ENCODE results near the gene MED8.
"Not testable (repeated sequence)": the region's sequence is repeated elsewhere in the genome, so short reads cannot be mapped to it uniquely, and the experiment has no call there.

MED8 gene

DNA sequence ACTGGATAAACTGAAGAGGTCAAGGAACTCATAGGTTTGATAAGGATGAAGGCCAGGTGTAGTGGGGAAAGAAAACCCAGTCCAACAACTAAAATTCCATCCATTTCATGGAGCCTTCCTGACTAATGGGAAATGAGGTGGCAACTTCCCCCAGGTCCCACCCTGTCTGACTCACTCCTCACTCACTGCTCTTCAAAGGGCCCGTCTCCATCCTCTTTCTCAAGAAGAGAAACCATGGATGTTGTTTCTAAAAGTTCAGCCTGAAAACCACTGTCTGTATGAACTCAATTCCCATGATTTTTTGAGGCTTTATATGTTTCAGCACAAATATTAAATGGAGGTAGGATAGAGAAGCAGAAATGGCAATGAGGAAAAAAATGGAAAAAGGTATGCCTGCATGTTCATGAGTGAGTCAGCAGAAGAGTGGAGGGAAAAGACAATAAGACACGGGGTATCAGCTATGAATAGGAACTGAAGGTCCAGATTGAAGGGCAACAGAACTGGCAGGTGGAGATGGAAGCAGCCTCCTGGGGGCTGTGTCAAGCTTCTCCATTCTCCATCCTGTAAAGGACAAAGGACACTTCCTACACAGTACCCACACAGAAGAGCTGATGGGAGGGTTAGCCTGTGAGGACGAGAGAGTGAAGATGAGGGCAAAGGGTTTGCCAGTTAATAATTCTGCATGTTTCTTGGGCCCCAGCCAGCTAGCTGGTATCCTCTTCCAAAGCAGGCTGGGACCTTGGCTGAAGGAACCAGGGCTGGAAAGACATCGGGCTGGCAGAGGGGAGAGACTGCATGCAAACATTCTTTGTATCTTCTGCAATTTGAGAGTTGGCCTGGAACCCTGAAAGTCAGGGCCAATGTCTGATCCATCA is 16.3 kb downstream of the MED8 start:
- TF ChIP-seq, protein P1, sequence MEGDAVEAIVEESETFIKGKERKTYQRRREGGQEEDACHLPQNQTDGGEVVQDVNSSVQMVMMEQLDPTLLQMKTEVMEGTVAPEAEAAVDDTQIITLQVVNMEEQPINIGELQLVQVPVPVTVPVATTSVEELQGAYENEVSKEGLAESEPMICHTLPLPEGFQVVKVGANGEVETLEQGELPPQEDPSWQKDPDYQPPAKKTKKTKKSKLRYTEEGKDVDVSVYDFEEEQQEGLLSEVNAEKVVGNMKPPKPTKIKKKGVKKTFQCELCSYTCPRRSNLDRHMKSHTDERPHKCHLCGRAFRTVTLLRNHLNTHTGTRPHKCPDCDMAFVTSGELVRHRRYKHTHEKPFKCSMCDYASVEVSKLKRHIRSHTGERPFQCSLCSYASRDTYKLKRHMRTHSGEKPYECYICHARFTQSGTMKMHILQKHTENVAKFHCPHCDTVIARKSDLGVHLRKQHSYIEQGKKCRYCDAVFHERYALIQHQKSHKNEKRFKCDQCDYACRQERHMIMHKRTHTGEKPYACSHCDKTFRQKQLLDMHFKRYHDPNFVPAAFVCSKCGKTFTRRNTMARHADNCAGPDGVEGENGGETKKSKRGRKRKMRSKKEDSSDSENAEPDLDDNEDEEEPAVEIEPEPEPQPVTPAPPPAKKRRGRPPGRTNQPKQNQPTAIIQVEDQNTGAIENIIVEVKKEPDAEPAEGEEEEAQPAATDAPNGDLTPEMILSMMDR (conservative IDR thresholded peaks at IDR 0.05; ENCODE audit: low read depth, low read length), result no peak
- H3K4me3 ChIP-seq (ENCODE audit: low read length), result no peak overlapping the region
- no peak for DNase-seq (ENCODE audit: low read depth)

DNA sequence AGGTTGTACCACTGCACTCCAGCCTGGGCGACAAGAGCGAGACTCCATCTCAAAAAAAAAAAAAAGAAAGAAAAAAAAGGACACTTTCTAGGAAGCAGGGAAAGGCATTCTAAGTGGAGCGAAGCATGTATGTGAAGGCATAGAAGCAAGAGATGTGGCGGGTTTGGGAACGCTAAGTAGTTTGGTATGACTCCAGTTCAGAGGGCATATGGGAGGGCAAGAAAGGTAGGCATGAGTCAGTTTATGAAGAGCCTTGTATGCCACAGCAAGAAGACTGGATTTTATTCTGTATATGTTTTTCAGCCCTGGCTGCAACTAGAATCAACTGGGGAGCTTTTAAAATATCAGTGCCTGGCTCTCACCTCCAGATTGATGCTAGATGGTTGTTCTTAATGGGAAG is 17.4 kb downstream of the MED8 start:
- DNase-seq (ENCODE audit: low read depth), result no peak
- H3K4me3 ChIP-seq (ENCODE audit: low read length), result no peak overlapping the region
- TF ChIP-seq, protein P1 (conservative IDR thresholded peaks at IDR 0.05; ENCODE audit: low read depth, low read length), result no peak

DNA sequence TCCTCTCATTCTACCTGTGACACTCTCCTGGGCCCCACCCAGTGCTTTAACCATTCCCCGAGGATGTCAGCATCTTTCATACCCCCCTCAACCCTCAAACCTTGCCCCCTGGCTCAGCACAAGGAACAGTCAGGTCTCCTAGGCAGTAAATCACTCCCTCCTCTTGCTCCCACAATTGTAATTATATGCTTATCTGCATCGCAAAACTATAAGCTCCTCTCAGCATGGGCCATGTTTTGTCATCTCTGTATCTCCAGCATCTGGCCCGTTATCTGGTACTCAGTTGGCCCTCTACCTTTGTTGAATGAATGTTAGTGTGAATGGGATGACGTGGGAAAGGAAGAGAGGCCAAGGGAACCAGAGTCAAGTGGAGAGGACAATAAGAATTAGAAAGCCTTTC is 19.0 kb downstream of the MED8 start:
- TF ChIP-seq, protein P1 (conservative IDR thresholded peaks at IDR 0.05; ENCODE audit: low read depth, low read length), result no peak
- DNase-seq (ENCODE audit: low read depth), result no peak
- no peak overlapping the region for H3K4me3 ChIP-seq (ENCODE audit: low read length)

DNA sequence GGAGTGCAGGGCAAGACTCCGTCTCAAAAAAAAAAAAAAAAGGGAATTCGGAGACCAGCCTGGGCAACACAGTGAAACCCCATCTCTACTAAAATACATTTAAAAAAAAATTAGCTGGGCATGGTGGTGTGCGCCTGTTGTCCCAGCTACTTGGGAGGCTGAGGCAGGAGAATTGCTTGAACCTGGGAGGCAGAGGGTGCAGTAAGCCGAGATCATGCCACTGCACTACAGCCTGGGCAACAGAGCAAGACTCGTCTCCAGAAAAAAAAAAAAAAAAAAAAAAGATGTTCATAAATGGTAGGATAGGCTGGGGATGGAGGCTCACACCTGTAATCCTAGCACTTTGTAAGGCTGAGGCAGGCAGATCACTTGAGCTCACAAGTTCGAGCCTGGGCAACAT is 19.8 kb downstream of the MED8 start:
- H3K4me3 ChIP-seq (ENCODE audit: low read length); DNase-seq (ENCODE audit: low read depth): not testable (repeated sequence)

DNA sequence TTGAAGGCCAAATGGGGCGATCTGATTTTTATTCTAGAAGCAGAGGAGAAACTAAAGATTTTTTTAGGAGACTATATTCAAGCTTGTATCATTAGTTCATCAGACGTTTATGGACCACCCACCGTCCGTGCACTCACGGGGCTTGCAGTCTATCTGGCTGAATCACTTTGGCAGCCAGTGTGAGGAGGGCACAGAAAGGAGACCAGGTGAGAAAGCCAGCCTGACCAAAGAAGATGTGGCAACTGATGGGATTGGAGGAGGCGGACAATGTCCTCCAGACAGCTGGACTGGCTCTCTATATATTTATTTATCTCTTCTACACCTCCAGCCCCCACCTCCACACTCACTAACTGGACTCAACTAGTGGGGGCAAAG is 21.0 kb downstream of the MED8 start:
- no peak for DNase-seq (ENCODE audit: low read depth)
- peak overlapping the region; percentile 51 for H3K4me3 ChIP-seq (ENCODE audit: low read length)
- TF ChIP-seq, protein P1 (conservative IDR thresholded peaks at IDR 0.05; ENCODE audit: low read depth, low read length), result no peak

DNA sequence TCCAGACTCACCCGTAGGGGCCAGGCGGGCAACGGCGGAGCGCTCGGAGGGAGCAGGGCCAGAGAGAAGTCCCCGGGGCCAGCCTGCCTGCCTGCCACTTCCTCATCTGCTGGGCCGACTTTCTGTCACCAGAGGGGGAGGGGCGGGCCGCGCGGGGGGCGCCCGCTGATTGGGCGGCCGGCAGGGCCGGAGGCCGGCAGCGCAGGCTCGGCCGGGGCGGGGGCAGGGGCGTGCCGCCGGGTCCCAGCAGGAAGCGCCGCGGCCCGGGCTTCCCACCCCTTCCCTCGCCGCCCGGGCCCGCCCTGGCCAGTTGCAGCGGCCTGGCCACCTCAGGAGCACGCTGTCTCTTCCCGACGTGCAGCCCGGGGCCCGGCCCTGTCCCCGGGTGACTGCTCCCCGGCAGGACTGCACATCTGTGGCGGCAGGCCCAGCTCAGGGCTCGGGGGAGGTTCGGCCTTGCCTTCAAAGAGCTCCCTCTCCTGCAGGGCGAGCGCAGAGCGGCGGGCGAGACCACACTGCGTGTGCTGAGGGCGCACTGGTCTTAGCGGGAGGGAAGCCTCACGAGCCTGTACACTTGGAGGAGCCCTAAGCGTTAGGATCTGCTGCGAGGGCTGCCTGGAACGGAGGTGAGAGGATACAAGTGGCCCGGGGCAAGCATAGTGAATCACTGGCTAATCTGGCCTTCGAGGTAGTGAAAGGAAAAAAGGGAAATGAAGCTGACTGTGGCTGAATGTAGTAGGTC is 21.5 kb downstream of the MED8 start, which contains the start of gene ELOVL1:
Gene ELOVL1, minus strand, starts transcription at position 108 of the 742 bp plus-strand sequence. CDS start 2,402 bp downstream, outside the sequence.
- peak; percentile 69 for DNase-seq (ENCODE audit: low read depth)
- TF ChIP-seq, protein P1 (conservative IDR thresholded peaks at IDR 0.05; ENCODE audit: low read depth, low read length), result peak; percentile 32
- peak within 1 kb of the TSS; percentile 76 for H3K4me3 ChIP-seq (ENCODE audit: low read length)

DNA sequence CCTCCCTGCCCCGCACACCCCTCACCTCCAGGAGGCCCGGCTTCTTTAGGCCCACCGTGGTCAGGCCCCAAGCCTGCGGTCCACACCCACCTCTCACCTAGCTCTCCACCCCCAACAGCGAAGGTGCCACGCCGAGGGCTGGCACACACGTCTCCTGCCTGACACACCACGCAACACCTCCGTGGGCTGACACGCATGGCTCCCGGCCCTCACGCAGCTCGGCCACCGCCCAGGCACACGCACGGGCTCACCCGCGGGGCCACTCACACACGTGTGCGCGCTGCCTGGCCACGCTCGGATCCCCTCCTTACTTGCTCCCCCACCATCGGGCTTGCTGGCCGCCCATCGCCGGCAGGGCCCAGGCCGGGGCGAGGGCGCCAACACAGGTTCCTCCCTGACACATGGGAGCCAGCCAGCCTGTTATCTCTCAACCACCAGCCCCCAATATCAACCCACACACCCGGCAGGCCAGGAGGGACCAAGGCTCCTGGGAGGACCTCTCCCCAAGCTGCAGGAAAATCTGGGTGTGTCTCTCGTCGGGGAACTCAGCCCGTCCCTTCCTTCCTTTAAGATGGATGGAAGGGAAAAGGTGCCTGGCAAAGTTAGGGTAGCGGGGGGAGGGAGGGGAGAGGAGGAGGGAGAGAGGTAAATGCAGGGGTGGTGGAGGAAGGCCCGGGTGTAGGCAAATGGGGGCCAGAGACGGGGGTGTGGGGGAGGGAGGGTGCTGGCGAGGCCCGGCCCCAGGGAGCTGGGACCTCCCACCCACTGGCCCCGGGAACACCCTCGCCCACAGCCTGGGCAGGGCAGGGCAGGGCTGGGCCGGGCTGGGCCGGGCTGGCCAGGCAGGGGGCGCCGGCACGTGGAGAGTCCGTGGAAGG is 22.3 kb downstream of the MED8 start:
- no peak for DNase-seq (ENCODE audit: low read depth)
- peak overlapping the region; percentile 76 for H3K4me3 ChIP-seq (ENCODE audit: low read length)

More for the DNA sequence above, 22.3 kb downstream of the MED8 start:
- TF ChIP-seq, protein P1 (conservative IDR thresholded peaks at IDR 0.05; ENCODE audit: low read depth, low read length), result no peak

All from retinal pigment epithelial cell (primary cell).